ENCODE results near the gene ADARB1.

GRCh38 chr21:45172420-45172819 is 98.0 kb downstream of the ADARB1 start:
- TF ChIP-seq CTCF (IDR thresholded peaks at IDR 0.05) (no peak), POLR2A (IDR thresholded peaks at IDR 0.05) (no peak), EP300 (IDR thresholded peaks at IDR 0.05) (no peak)

All from stomach (tissue), 4 donors.